GM19455 (cell line): ENCODE results near the gene AADACL2.

Experiments used
- ATAC-seq: cut with Tn5 transposase; IDR thresholded peaks from one replicate; pipeline ENCODE4 v1.9.1; 2021; ENCODE audit not compliant: unreplicated experiment

The AADACL2 gene

GRCh38 chr3:151798466-151798865, 64.7 kb downstream of the AADACL2 start:
- no peak for ATAC-seq

GRCh38 chr3:151800431-151800830, 66.7 kb downstream of the AADACL2 start:
- ATAC-seq, result no peak

- no peak for ATAC-seq
Measured at GRCh38 chr3:151804267-151804666, 70.5 kb downstream of the AADACL2 start.

GRCh38 chr3:151806838-151807237, 73.1 kb downstream of the AADACL2 start:
- no peak for ATAC-seq
